Tibial artery (tissue), 4 donors: ENCODE results near the gene ISOC2.
"Not testable (repeated sequence)": the region's sequence is repeated elsewhere in the genome, so short reads cannot be mapped to it uniquely, and the experiment has no call there.

Source experiments
- DNase-seq, 2 donors: peaks; one replicate each; pipeline ENCODE4 v3.0.0-alpha.2; 2019
- H3K27ac ChIP-seq, 2 donors: fragments of 200-600 bp; sonication (generic) in 1 of 2; 1 replicate in 1 of 2; 2 replicates in 1 of 2; pipeline ENCODE4 v1.5.1; 2018 to 2019; ENCODE audit warnings: mild to moderate bottlenecking in 1 of 2
- H3K27me3 ChIP-seq, 2 donors: fragments of 200-600 bp; sonication (generic) in 1 of 2; one replicate each; pipeline versions ENCODE4 v1.5.1 to v1.6.0; 2016 to 2019
- H3K36me3 ChIP-seq, 3 donors: fragments of 200-600 bp; sonication (generic) in 2 of 3; one replicate each; pipeline ENCODE4 v1.5.1; 2016 to 2019; ENCODE audit warnings: mild to moderate bottlenecking in 2 of 3
- H3K4me1 ChIP-seq, 4 donors: fragments of 200-600 bp; sonication (generic) in 2 of 4; 1 replicate in 3 of 4; 2 replicates in 1 of 4; pipeline ENCODE4 v1.5.1; 2016 to 2019
- H3K4me3 ChIP-seq, 2 donors: fragments of 200-600 bp; sonication (generic) in 1 of 2; 1 replicate in 1 of 2; 2 replicates in 1 of 2; pipeline ENCODE4 v1.5.1; 2018 to 2019; ENCODE audit warnings: mild to moderate bottlenecking in 2 of 2
- H3K9me3 ChIP-seq, 3 donors: fragments of 200-600 bp; sonication (generic) in 1 of 3; one replicate each; pipeline ENCODE4 v1.5.1; 2016 to 2019
- intact Hi-C: fragments of 100-400 bp; cut with DNase I; formaldehyde crosslinking; loops from one replicate; pipeline ENCODE4 v1.15.0; 2023; ENCODE audit warnings: low total_unique reads
- TF ChIP-seq, protein P1 (sequence below), 2 experiments: fragments of 200-600 bp in 1 of 2; fragments of 450-650 bp in 1 of 2; IDR thresholded peaks; one replicate each; pipeline ENCODE4 v1.5.1; 2017 to 2019; ENCODE audit warnings: antibody characterized with exemption in 2 of 2, mild to moderate bottlenecking in 1 of 2, moderate library complexity in 1 of 2

Gene ISOC2

GRCh38 chr19:55503157-55503501 is 41.7 kb upstream of the ISOC2 start:
- Histone ChIP-seq H3K9me3 (no peaks in the 10 kb centered on the region), H3K27me3 (peaks cover 0 to 4% of the 10 kb centered on the region in 2 donors), H3K36me3 (peaks cover 0 to 8% (median 0%) of the 10 kb centered on the region in 3 donors), H3K27ac (no peak overlapping the region), H3K4me3 (no peak overlapping the region), H3K4me1 (peaks cover 0 to 13% (median 4%) of the 10 kb centered on the region in 4 donors)
- intact Hi-C loops = loop anchor here (5.0 kb wide), 1 partner anchor 356 kb away; the partner anchor contains the start of gene TNNT1
- DNase-seq = no peak
- TF ChIP-seq, protein P1, sequence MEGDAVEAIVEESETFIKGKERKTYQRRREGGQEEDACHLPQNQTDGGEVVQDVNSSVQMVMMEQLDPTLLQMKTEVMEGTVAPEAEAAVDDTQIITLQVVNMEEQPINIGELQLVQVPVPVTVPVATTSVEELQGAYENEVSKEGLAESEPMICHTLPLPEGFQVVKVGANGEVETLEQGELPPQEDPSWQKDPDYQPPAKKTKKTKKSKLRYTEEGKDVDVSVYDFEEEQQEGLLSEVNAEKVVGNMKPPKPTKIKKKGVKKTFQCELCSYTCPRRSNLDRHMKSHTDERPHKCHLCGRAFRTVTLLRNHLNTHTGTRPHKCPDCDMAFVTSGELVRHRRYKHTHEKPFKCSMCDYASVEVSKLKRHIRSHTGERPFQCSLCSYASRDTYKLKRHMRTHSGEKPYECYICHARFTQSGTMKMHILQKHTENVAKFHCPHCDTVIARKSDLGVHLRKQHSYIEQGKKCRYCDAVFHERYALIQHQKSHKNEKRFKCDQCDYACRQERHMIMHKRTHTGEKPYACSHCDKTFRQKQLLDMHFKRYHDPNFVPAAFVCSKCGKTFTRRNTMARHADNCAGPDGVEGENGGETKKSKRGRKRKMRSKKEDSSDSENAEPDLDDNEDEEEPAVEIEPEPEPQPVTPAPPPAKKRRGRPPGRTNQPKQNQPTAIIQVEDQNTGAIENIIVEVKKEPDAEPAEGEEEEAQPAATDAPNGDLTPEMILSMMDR (IDR thresholded peaks at IDR 0.05) = no peak

- intact Hi-C loops = loop anchor here (5.0 kb wide), 1 partner anchor 355 kb away; the partner anchor contains the start of gene TNNT1
- no peaks in the 10 kb centered on the region for H3K27me3 ChIP-seq
These were observed 40.9 kb upstream of the ISOC2 start for GRCh38 chr19:55502197-55502952.

GRCh38 chr19:55500368-55500952 is 39.0 kb upstream of the ISOC2 start:
- DNase-seq = no peak
- TF ChIP-seq, protein P1 (IDR thresholded peaks at IDR 0.05) = no peak
- H3K9me3 ChIP-seq = no peaks in the 10 kb centered on the region
- H3K27ac ChIP-seq = no peak overlapping the region
- intact Hi-C loops = loop anchor here (5.0 kb wide), 1 partner anchor 353 kb away; the partner anchor contains the start of gene TNNT1
- H3K4me3 ChIP-seq = no peak overlapping the region
- H3K27me3 ChIP-seq = no peaks in the 10 kb centered on the region
- H3K36me3 ChIP-seq = peaks cover 0 to 8% (median 0%) of the 10 kb centered on the region in 3 donors
- peaks cover 0 to 13% (median 4%) of the 10 kb centered on the region in 4 donors for H3K4me1 ChIP-seq

More at GRCh38 chr19:55502197-55502952, 40.9 kb upstream of the ISOC2 start:
- no peak overlapping the region for H3K27ac ChIP-seq
- H3K4me3 ChIP-seq = no peak overlapping the region
- no peaks in the 10 kb centered on the region for H3K9me3 ChIP-seq
- H3K36me3 ChIP-seq = peaks cover 0 to 8% (median 0%) of the 10 kb centered on the region in 3 donors
- DNase-seq = no peak
- TF ChIP-seq, protein P1 (IDR thresholded peaks at IDR 0.05) = no peak
- H3K4me1 ChIP-seq = peaks cover 0 to 13% (median 4%) of the 10 kb centered on the region in 4 donors

GRCh38 chr19:55498246-55498840 is 36.9 kb upstream of the ISOC2 start:
- Histone ChIP-seq H3K27ac (no peak overlapping the region), H3K36me3 (peaks cover 0 to 8% (median 0%) of the 10 kb centered on the region in 3 donors), H3K27me3 (peaks cover 0 to 16% of the 10 kb centered on the region in 2 donors), H3K4me1 (peaks cover 0 to 4% (median under 1%) of the 10 kb centered on the region in 4 donors), H3K4me3 (no peak overlapping the region), H3K9me3 (no peaks in the 10 kb centered on the region)
- TF ChIP-seq, protein P1 (IDR thresholded peaks at IDR 0.05) = no peak
- intact Hi-C loops = no loop called here
- DNase-seq = no peak

DNA sequence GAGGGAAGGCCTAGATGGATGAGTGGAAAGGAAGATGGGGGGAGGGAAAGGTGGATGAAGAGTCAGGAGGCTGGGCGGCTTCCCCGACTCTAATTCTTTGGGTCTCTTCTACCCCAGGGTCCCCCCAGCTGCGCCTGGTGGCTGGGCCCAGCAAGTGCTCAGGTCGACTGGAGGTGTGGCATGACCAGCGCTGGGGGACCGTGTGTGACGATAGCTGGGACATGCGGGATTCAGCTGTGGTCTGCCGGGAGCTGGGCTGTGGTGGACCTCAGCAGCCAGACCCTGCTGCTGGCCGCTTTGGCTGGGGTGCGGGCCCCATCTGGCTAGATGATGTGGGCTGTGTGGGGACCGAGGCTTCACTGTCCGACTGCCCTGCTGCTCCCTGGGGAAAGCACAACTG is 36.3 kb upstream of the ISOC2 start:
- Histone ChIP-seq H3K36me3 (peaks cover 0 to 8% (median 0%) of the 10 kb centered on the region in 3 donors), H3K27ac (no peak overlapping the region), H3K9me3 (no peaks in the 10 kb centered on the region), H3K4me1 (peaks cover 0 to 9% (median 0%) of the 10 kb centered on the region in 4 donors), H3K4me3 (no peak overlapping the region), H3K27me3 (peaks cover 0 to 21% of the 10 kb centered on the region in 2 donors)
- intact Hi-C loops = no loop called here
- no peak for DNase-seq
- TF ChIP-seq, protein P1 (IDR thresholded peaks at IDR 0.05) = no peak

DNA sequence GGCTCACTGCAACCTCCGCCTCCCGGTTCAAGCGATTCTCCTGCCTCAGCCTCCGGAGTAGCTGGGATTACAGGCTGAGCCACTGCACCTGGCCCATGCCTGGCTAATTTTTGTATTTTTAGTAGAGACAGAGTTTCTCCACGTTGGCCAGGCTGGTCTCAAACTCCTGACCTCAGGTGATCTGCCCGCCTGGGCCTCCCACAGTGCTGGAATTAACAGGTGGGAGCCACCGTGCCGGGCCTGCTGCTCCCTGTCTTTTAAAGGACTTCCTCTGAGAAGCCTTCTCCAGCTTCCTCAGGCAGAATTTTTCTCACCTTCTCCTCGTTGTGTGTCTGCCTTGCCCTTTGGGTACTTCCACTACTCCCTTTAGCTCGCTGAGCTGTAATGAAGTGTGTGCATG is 35.4 kb upstream of the ISOC2 start:
- H3K36me3 ChIP-seq, H3K9me3 ChIP-seq, intact Hi-C loops, DNase-seq, H3K27ac ChIP-seq, H3K4me3 ChIP-seq: not testable (repeated sequence)
- peaks cover 0 to 31% of the 10 kb centered on the region in 2 donors for H3K27me3 ChIP-seq
- peaks cover 0 to 15% (median 0%) of the 10 kb centered on the region in 4 donors for H3K4me1 ChIP-seq
